HL-60 (cell line): ENCODE data around the gene BABAM2.

Experiments used
- DNase-seq, 2 experiments: peaks; one replicate each; pipeline ENCODE4 v3.0.0-alpha.2; 2010 to 2020; ENCODE audit warnings: low read depth in 1 of 2, low spot score in 1 of 2
- H3K27ac ChIP-seq: fragments of 250-450 bp; sonication (Bioruptor Pico); replicated peaks from 2 replicates; pipeline ENCODE4 v1.5.1; 2020; ENCODE audit warnings: mild to moderate bottlenecking, moderate library complexity
- H3K27me3 ChIP-seq: fragments of 250-450 bp; sonication (Bioruptor Pico); 2 replicates; pipeline ENCODE4 v1.5.1; 2021; ENCODE audit warnings: mild to moderate bottlenecking, moderate library complexity; ENCODE audit not compliant: insufficient read depth, poor library complexity, severe bottlenecking
- H3K4me3 ChIP-seq: replicated peaks from 2 replicates; pipeline ENCODE4 v1.5.1; 2011; ENCODE audit warnings: mild to moderate bottlenecking, control low read depth, low read length; ENCODE audit not compliant: insufficient read depth
- GABPA ChIP-seq: IDR thresholded peaks from 2 replicates; pipeline ENCODE4 v1.6.1; 2012; ENCODE audit warnings: low read depth
- POLR2AphosphoS5 ChIP-seq: IDR thresholded peaks from 2 replicates; pipeline ENCODE4 v1.6.1; 2012; ENCODE audit warnings: low read depth
- REST ChIP-seq: IDR thresholded peaks from 2 replicates; pipeline ENCODE4 v1.6.1; 2012; ENCODE audit warnings: low read depth; ENCODE audit not compliant: insufficient replicate concordance
- SPI1 ChIP-seq: IDR thresholded peaks from 2 replicates; pipeline ENCODE4 v1.6.1; 2012; ENCODE audit warnings: low read depth, mild to moderate bottlenecking, borderline replicate concordance
- TF ChIP-seq, protein P1 (sequence below): IDR thresholded peaks from one replicate; pipeline ENCODE4 v1.5.1; 2011; ENCODE audit warnings: low read length, control low read depth, inconsistent platforms; ENCODE audit not compliant: insufficient read depth

The BABAM2 gene

GRCh38 chr2:28269019-28269784 is 378.7 kb downstream of the BABAM2 start:
- DNase-seq = no peak
- H3K4me3 ChIP-seq = no peak overlapping the region
- TF ChIP-seq GABPA (no peak), SPI1 (no peak), REST (no peak), POLR2AphosphoS5 (no peak)
- TF ChIP-seq, protein P1, sequence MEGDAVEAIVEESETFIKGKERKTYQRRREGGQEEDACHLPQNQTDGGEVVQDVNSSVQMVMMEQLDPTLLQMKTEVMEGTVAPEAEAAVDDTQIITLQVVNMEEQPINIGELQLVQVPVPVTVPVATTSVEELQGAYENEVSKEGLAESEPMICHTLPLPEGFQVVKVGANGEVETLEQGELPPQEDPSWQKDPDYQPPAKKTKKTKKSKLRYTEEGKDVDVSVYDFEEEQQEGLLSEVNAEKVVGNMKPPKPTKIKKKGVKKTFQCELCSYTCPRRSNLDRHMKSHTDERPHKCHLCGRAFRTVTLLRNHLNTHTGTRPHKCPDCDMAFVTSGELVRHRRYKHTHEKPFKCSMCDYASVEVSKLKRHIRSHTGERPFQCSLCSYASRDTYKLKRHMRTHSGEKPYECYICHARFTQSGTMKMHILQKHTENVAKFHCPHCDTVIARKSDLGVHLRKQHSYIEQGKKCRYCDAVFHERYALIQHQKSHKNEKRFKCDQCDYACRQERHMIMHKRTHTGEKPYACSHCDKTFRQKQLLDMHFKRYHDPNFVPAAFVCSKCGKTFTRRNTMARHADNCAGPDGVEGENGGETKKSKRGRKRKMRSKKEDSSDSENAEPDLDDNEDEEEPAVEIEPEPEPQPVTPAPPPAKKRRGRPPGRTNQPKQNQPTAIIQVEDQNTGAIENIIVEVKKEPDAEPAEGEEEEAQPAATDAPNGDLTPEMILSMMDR = no peak
- H3K27ac ChIP-seq = no peak overlapping the region
- H3K27me3 ChIP-seq = no peaks in the 10 kb centered on the region

DNA sequence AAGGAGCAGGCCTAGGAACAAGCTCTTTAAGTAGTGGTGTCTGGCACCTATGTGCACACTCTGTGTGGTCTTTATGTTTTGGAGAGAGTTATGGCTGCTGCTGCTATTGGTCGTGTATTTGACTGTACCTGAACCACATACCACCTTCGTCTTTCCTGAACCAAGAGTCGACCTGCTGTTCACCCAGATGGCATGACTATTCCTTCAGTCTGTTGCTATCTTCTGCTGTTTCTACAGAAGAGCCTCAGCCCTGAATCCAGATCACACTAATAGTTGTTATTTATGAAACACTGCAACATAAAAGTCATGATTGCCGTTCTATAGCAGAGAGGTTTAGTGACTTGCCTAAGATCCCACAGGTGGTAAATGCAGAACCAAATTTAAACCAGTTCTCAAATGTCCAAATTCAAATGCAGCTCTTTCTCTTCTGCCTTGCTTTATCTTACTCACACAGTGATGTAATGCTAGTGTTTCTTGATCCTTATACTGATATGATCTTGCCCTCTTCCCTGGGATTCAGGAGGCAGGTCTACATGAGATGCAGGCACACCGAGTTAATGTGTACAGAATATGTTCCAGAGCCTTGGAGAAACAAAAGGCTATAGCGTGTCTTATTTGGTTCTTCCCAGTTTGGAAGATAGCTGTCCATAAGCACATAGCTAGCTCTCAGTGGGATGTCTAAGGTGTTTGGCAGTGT is 380.1 kb downstream of the BABAM2 start:
- no peak overlapping the region for H3K27ac ChIP-seq
- no peaks in the 10 kb centered on the region for H3K27me3 ChIP-seq

More for the DNA sequence above, 380.1 kb downstream of the BABAM2 start:
- no peak for TF ChIP-seq GABPA
- TF ChIP-seq POLR2AphosphoS5 = no peak
- TF ChIP-seq, protein P1 = no peak
- TF ChIP-seq SPI1 = no peak
- no peak for TF ChIP-seq REST
- H3K4me3 ChIP-seq = no peak overlapping the region
- DNase-seq = no peak
